ENCODE measurements around the gene TUBD1. TPM values are rescaled to one million over a fixed set of nuclear protein-coding genes. Genes with fewer than 3 reads are reported as not detected.
"Not testable (repeated sequence)": the region's sequence is repeated elsewhere in the genome, so short reads cannot be mapped to it uniquely, and the experiment has no call there.

Gene TUBD1
- total and polyA plus RNA-seq, 5 donors = 5.1 to 8.5 (median 8.3) TPM

DNA sequence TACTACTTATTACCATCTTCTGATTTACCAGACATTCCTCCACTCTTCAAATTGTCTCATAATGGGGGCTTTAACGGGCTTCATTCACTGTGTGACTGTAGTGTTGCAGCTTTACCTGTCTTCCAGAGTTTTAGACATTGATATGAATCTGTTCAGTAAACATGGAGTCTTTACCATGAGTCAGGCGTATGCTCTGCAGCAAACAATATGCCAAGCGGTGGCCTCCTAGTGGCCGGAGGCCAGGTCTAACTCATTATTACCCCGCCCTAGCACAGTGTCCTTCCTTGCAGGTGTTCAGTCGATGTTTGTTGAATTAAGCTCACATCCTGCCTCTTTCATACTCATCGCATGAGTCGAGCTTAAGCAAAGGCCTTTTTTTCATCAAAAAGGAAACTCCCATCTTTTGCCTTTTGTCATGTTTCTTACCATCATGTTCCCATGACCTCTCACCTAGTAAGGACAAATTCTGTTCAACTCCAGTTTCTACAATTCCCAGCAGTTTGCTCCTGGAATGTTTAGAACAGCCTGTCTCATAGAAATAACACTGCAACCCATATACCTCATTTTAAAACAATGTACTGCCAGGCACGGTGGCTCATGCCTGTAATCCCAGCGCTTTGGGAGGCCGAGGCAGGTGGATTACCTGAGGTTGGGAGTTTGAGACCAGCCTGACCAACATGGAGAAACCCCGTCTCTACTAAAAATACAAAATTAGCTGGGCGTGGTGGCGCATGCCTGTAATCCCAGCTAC lies 39.4 kb downstream of the TUBD1 start:
- no peaks in the 10 kb centered on the region for H3K27me3 ChIP-seq (ENCODE audit: control insufficient read depth, insufficient read depth)
- DNase-seq (no peak), ATAC-seq (peak in 1 of 2 donors; percentile 45)
- no peak overlapping the region for H3K4me3 ChIP-seq (ENCODE audit: low read length)
- WGBS = 75% methylated on average over 14 of the region's 14 CpGs
- H3K9me3 ChIP-seq (ENCODE audit: control insufficient read depth, low read length) = no peaks in the 10 kb centered on the region
- no peak overlapping the region for H3K27ac ChIP-seq (ENCODE audit: low read length)
- H3K4me1 ChIP-seq (ENCODE audit: control insufficient read depth, insufficient read depth, low read length) = peaks cover 2% of the 10 kb centered on the region
- intact Hi-C loops (cut with DNase I) = no loop called here

DNA sequence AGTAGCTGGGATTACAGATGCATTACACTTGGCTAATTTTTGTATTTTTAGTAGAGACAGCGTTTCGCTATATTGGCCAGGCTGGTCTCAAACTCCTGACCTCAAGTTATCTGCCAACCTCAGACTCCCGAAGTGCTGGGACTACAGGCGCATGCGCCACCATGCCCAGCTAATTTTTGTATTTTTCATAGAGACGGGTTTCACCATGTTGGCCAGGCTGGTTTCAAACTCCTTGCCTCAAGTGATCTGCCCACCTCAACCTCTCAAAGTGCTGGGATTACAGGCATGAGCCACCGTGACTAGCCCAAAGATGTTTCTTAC lies 39.9 kb downstream of the TUBD1 start:
- H3K27ac ChIP-seq (ENCODE audit: low read length); DNase-seq; H3K4me1 ChIP-seq (ENCODE audit: control insufficient read depth, insufficient read depth, low read length); intact Hi-C loops (cut with DNase I); H3K4me3 ChIP-seq (ENCODE audit: low read length); H3K27me3 ChIP-seq (ENCODE audit: control insufficient read depth, insufficient read depth); H3K9me3 ChIP-seq (ENCODE audit: control insufficient read depth, low read length); ATAC-seq: not testable (repeated sequence)
- WGBS = 97% methylated on average over 7 of the region's 7 CpGs

GRCh38 chr17:59851439-59852375 lies 41.0 kb downstream of the TUBD1 start:
- Histone ChIP-seq H3K4me1 (ENCODE audit: control insufficient read depth, insufficient read depth, low read length) (peaks cover 2% of the 10 kb centered on the region), H3K9me3 (ENCODE audit: control insufficient read depth, low read length) (no peaks in the 10 kb centered on the region), H3K27ac (ENCODE audit: low read length) (no peak overlapping the region), H3K4me3 (ENCODE audit: low read length) (no peak overlapping the region), H3K27me3 (ENCODE audit: control insufficient read depth, insufficient read depth) (no peaks in the 10 kb centered on the region)
- DNase-seq = peak in 1 of 3 donors; percentile 58
- peak in 1 of 2 donors; percentile 8 for ATAC-seq
- intact Hi-C loops (cut with DNase I) = no loop called here
- 54% methylated on average over 14 of the region's 14 CpGs for WGBS

DNA sequence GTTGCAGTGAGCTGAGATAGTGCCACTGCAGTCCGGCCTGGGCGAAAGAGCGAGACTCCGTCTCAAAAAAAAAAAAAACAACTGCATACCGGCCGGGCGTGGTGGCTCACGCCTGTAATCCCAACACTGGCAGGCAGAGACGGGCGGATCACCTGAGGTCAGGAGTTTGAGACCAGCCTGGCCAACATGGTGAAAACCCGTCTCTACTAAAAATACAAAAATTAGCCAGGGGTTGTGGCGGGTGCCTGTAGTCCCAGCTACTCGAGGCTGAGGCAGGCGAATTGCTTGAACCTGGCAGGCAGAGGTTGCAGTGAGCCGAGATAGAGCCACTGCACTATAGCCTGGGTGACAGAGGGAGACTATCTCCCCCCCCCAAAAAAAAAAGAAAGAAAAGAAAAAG lies 42.4 kb downstream of the TUBD1 start:
- H3K27me3 ChIP-seq (ENCODE audit: control insufficient read depth, insufficient read depth); DNase-seq; ATAC-seq; intact Hi-C loops (cut with DNase I); H3K27ac ChIP-seq (ENCODE audit: low read length); H3K9me3 ChIP-seq (ENCODE audit: control insufficient read depth, low read length); H3K4me3 ChIP-seq (ENCODE audit: low read length); H3K4me1 ChIP-seq (ENCODE audit: control insufficient read depth, insufficient read depth, low read length): not testable (repeated sequence)
- WGBS = 91% methylated on average over 15 of the region's 15 CpGs

DNA sequence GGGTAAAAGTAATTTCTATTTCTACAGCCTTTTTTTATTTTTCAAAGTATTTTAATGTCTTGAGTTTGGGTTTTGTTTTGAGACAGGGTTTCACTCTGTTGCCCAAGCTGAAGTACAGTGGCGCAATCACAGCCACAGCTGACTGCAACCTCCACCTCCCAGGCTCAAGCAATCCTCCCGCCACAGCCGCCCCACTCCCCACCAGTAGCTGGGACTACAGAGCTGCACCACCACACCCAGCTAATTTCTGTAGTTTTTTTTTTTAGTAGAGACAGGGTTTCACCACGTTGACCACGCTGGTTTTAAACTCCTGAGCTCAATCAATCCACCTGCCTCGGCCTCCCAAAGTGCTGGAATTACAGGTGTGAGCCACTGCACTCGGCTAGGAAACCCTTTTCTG lies 44.0 kb downstream of the TUBD1 start:
- intact Hi-C loops (cut with DNase I) = no loop called here
- no peaks in the 10 kb centered on the region for H3K9me3 ChIP-seq (ENCODE audit: control insufficient read depth, low read length)
- H3K27ac ChIP-seq (ENCODE audit: low read length) = peak overlapping the region; percentile 38
- H3K4me3 ChIP-seq (ENCODE audit: low read length) = no peak overlapping the region
- DNase-seq (peak; percentile 67 to 81 (median 72)), ATAC-seq (peak in 1 of 2 donors; percentile 32)
- WGBS = 67% methylated on average over 7 of the region's 7 CpGs
- no peaks in the 10 kb centered on the region for H3K27me3 ChIP-seq (ENCODE audit: control insufficient read depth, insufficient read depth)
- H3K4me1 ChIP-seq (ENCODE audit: control insufficient read depth, insufficient read depth, low read length) = peaks cover 2% of the 10 kb centered on the region

DNA sequence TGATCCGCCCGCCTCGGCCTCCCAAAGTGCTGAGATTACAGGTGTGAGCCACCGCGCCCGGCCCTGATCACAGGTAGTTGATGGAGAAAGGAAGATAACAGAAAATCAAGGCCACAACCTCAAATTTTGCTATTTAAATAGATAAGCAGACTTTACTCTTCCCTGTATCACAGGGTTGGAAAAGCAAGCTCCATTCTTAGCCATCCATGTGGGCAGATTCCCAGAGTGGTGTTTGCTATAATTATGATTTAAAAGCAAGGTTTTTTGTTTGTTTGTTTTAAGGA lies 44.4 kb downstream of the TUBD1 start:
- 96% methylated on average over 6 of the region's 6 CpGs for WGBS
- intact Hi-C loops (cut with DNase I) = no loop called here
- Histone ChIP-seq H3K9me3 (ENCODE audit: control insufficient read depth, low read length) (no peaks in the 10 kb centered on the region), H3K4me3 (ENCODE audit: low read length) (no peak overlapping the region), H3K27me3 (ENCODE audit: control insufficient read depth, insufficient read depth) (no peaks in the 10 kb centered on the region), H3K27ac (ENCODE audit: low read length) (peak overlapping the region; percentile 38), H3K4me1 (ENCODE audit: control insufficient read depth, insufficient read depth, low read length) (peaks cover 2% of the 10 kb centered on the region)
- ATAC-seq = no peak
- no peak for DNase-seq

GRCh38 chr17:59846394-59847165 lies 46.2 kb downstream of the TUBD1 start:
- H3K27ac ChIP-seq (ENCODE audit: low read length) = peak overlapping the region; percentile 62
- H3K27me3 ChIP-seq (ENCODE audit: control insufficient read depth, insufficient read depth) = no peaks in the 10 kb centered on the region
- ATAC-seq = peak; percentile 13 to 30
- intact Hi-C loops (cut with DNase I) = no loop called here
- DNase-seq = peak; percentile 42 to 80 (median 66)
- H3K4me3 ChIP-seq (ENCODE audit: low read length) = no peak overlapping the region
- WGBS = 26% methylated on average over 7 of the region's 7 CpGs
- H3K4me1 ChIP-seq (ENCODE audit: control insufficient read depth, insufficient read depth, low read length) = peaks cover 2% of the 10 kb centered on the region
- no peaks in the 10 kb centered on the region for H3K9me3 ChIP-seq (ENCODE audit: control insufficient read depth, low read length)

DNA sequence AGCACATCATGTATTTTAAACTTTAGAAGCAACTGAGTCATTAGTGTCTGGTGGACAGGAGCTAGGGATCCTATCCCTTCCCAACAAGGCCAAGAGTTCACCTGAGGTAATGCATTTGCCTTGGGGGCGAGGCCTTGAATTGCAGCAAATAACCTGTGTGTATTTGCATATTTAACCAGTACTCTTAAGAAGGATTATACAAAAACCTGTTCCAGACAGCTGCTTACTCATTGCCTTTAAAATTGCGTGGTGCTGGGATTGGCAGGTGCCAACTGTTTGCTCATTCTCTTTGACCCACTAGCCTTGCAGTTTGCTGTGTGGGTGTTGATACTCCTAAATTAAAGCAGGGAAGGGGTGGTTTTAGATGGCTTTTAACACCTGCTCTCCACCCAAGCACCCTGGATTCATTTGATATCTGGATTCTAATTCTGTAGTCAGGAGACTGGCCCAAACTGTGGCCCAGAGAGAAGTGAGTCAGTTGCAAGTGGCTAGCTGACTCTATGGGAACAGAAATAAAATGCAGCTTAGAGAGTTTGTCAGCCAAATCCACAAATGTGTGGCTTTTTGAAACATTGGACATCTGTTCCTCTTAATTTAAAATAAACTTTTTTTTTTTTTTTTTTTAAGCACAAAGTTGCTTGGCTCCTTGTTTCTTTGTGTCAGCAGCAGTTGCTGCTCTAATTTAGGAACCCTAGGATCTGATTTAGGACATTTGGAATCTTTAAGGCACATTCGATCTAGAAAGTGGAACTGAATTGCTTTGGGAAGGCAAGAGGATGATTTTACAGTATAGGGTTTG lies 46.9 kb downstream of the TUBD1 start:
- Histone ChIP-seq H3K27me3 (ENCODE audit: control insufficient read depth, insufficient read depth) (no peaks in the 10 kb centered on the region), H3K27ac (ENCODE audit: low read length) (peak overlapping the region; percentile 75), H3K4me1 (ENCODE audit: control insufficient read depth, insufficient read depth, low read length) (peaks cover 2% of the 10 kb centered on the region), H3K9me3 (ENCODE audit: control insufficient read depth, low read length) (no peaks in the 10 kb centered on the region), H3K4me3 (ENCODE audit: low read length) (no peak overlapping the region)
- WGBS = 49% methylated on average over 3 of the region's 3 CpGs
- ATAC-seq (peak; percentile 20 to 21), DNase-seq (no peak)
- intact Hi-C loops (cut with DNase I) = no loop called here

- intact Hi-C loops (cut with DNase I) = no loop called here
- peaks cover 2% of the 10 kb centered on the region for H3K4me1 ChIP-seq (ENCODE audit: control insufficient read depth, insufficient read depth, low read length)
Measured at GRCh38 chr17:59844884-59845594, 47.7 kb downstream of the TUBD1 start.

More at GRCh38 chr17:59844884-59845594, 47.7 kb downstream of the TUBD1 start:
- H3K4me3 ChIP-seq (ENCODE audit: low read length) = no peak overlapping the region
- no peak overlapping the region for H3K27ac ChIP-seq (ENCODE audit: low read length)
- no peak for ATAC-seq
- no peaks in the 10 kb centered on the region for H3K9me3 ChIP-seq (ENCODE audit: control insufficient read depth, low read length)
- H3K27me3 ChIP-seq (ENCODE audit: control insufficient read depth, insufficient read depth) = no peaks in the 10 kb centered on the region
- WGBS = 77% methylated on average over 3 of the region's 3 CpGs
- DNase-seq = no peak
